ENCODE results near the gene TRAF3. TPM values are rescaled to one million over a fixed set of nuclear protein-coding genes. Genes with fewer than 3 reads are reported as not detected.
A peak's percentile ranks its signal among the peaks of the same experiment; 100 is the strongest.

Gene TRAF3, protein sequence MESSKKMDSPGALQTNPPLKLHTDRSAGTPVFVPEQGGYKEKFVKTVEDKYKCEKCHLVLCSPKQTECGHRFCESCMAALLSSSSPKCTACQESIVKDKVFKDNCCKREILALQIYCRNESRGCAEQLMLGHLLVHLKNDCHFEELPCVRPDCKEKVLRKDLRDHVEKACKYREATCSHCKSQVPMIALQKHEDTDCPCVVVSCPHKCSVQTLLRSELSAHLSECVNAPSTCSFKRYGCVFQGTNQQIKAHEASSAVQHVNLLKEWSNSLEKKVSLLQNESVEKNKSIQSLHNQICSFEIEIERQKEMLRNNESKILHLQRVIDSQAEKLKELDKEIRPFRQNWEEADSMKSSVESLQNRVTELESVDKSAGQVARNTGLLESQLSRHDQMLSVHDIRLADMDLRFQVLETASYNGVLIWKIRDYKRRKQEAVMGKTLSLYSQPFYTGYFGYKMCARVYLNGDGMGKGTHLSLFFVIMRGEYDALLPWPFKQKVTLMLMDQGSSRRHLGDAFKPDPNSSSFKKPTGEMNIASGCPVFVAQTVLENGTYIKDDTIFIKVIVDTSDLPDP
- 10 to 100 TPM; 61.6 to 62.0 TPM for total RNA-seq
- polyA plus RNA-seq = 16.3 TPM

DNA sequence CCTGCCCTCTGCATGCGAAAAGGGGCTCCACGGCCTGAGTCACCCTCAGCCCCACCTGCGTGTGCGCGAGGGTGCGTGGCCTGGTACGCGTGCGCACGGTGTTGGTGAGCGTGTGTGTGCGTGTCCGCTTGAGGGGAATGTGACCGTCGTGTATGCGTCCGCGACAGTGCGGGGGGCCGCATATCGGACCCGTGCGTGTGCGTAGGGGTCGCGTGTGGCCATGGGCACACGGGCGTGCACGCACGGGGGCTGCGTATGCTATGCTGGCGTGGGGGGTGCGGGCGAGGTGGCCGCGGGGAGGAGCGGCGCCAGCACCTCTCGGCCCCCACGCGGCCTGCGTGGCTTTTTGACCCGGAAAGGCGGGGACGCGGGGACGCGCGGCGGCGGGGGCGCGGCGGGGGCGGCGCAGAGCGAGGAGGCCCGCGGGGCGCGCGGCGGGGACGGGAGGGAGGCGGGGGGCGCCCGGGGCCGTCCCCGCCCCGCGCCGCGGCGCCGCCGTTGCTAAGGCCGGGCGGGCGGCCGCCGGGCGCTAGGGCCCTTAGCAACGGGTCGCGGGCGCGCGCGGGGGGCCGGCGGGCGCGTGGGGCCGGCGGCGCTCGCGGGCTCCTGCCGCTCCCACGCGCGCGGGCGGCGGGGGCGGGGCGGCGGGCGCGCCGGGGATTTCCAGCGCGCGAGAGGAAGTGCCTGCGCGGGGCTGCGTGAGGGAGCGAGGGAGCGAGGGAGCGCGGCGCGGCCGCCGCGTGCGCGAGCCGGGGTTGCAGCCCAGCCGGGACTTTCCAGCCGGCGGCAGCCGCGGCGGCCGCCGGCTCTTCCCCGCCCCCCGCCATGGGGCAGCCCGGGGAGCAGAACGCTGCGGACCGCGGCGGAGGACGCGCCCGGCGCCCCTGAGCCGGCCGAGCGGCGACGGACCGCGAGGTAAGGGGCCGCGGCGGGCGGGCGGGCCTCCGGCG, at the start of gene TRAF3:
Gene TRAF3, plus strand, starts transcription at position 689 of the 950 bp plus-strand sequence. CDS start 92,753 bp downstream, outside the sequence.
- H3K9me3 Mint-ChIP-seq = peaks cover 0 to 3% (median 0%) of the 10 kb centered on the region in 5 donors
- peak within 1 kb of the TSS; percentile 92 to 97 (median 97) for H3K27ac Mint-ChIP-seq
- H3K4me3 Mint-ChIP-seq = peak within 1 kb of the TSS; percentile 86 to 94 (median 91)
- Histone ChIP-seq H3K4me1 (ENCODE audit: insufficient read depth, low read length) (peaks cover 47% of the 10 kb centered on the region), H3K4me3 (ENCODE audit: low read length) (peak within 1 kb of the TSS; percentile 78), H3K27ac (ENCODE audit: low read depth, low read length) (peak within 1 kb of the TSS; percentile 73), H3K9me3 (ENCODE audit: low read length) (no peaks in the 10 kb centered on the region), H3K27me3 (ENCODE audit: insufficient read depth, low read length, poor library complexity, severe bottlenecking) (no peaks in the 10 kb centered on the region), H3K36me3 (ENCODE audit: insufficient read depth, low read length) (no peaks in the 10 kb centered on the region)
- ChIA-PET CTCF (no interaction called here), POLR2A (no interaction called here)
- peak; percentile 84 to 92 (median 88) for DNase-seq
- peaks cover 0 to 16% (median 0%) of the 10 kb centered on the region in 3 donors for H3K36me3 Mint-ChIP-seq
- peaks cover 39 to 60% (median 39%) of the 10 kb centered on the region in 3 donors for H3K4me1 Mint-ChIP-seq
- H3K27me3 Mint-ChIP-seq = no peaks in the 10 kb centered on the region

GRCh38 chr14:102728501-102728900, 48.7 kb upstream of the TRAF3 start:
- Mint-ChIP-seq H3K27ac (no peak overlapping the region), H3K9me3 (no peaks in the 10 kb centered on the region), H3K4me3 (no peak overlapping the region), H3K4me1 (no peaks in the 10 kb centered on the region), H3K27me3 (peaks cover 0 to 1% of the 10 kb centered on the region in 2 donors), H3K36me3 (peaks cover 14 to 76% (median 29%) of the 10 kb centered on the region in 3 donors)
- ChIA-PET POLR2A (interaction anchor here (0.5 kb wide), 1 partner anchor 53 kb away, joined by 3 read pairs; no protein-coding TSS in a partner anchor), CTCF (interaction anchor here (1.5 kb wide), 1 partner anchor 11 kb away, joined by 3 read pairs; no protein-coding TSS in a partner anchor)
- H3K27me3 ChIP-seq (ENCODE audit: insufficient read depth, low read length, poor library complexity, severe bottlenecking) = no peaks in the 10 kb centered on the region
- H3K4me3 ChIP-seq (ENCODE audit: low read length) = no peak overlapping the region
- H3K9me3 ChIP-seq (ENCODE audit: low read length) = no peaks in the 10 kb centered on the region
- no peaks in the 10 kb centered on the region for H3K4me1 ChIP-seq (ENCODE audit: insufficient read depth, low read length)
- H3K27ac ChIP-seq (ENCODE audit: low read depth, low read length) = no peak overlapping the region
- peaks cover 8% of the 10 kb centered on the region for H3K36me3 ChIP-seq (ENCODE audit: insufficient read depth, low read length)
- no peak for DNase-seq

- CTCF ChIA-PET = interaction anchor here (1.5 kb wide), 1 partner anchor 10 kb away, joined by 3 read pairs; no protein-coding TSS in a partner anchor
- Histone ChIP-seq H3K4me3 (ENCODE audit: low read length) (no peak overlapping the region), H3K36me3 (ENCODE audit: insufficient read depth, low read length) (peaks cover 8% of the 10 kb centered on the region), H3K9me3 (ENCODE audit: low read length) (no peaks in the 10 kb centered on the region), H3K27ac (ENCODE audit: low read depth, low read length) (no peak overlapping the region), H3K27me3 (ENCODE audit: insufficient read depth, low read length, poor library complexity, severe bottlenecking) (no peaks in the 10 kb centered on the region), H3K4me1 (ENCODE audit: insufficient read depth, low read length) (no peaks in the 10 kb centered on the region)
- Mint-ChIP-seq H3K4me1 (no peaks in the 10 kb centered on the region), H3K36me3 (peaks cover 8 to 70% (median 27%) of the 10 kb centered on the region in 3 donors), H3K9me3 (no peaks in the 10 kb centered on the region), H3K27me3 (peaks cover 0 to 1% of the 10 kb centered on the region in 2 donors), H3K27ac (no peak overlapping the region), H3K4me3 (no peak overlapping the region)
- POLR2A ChIA-PET = no interaction called here
- no peak for DNase-seq
These were observed 48.0 kb upstream of the TRAF3 start for GRCh38 chr14:102729268-102729667.

DNA sequence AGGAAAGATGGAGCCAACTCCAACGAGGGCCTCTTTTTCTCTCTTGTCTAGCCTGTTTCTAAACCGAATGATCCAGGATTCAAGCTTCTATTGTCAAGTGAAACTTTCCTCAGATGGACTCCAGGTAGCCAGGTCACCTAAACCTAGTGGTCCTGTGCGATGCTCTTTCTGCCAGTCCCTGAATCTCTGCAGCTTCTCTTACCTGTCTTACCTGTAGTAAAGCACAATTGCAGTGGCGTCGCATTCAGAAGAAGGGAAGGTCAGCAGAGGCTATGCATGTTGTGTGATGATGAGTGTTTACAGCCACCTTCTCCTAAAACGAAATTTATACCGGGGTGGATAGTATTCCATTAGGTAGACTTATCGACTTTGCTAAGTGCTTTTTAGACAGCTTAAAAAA, 47.4 kb upstream of the TRAF3 start:
- ChIA-PET CTCF (interaction anchor here (1.5 kb wide), 1 partner anchor 9 kb away, joined by 3 read pairs; no protein-coding TSS in a partner anchor), POLR2A (no interaction called here)
- Histone ChIP-seq H3K36me3 (ENCODE audit: insufficient read depth, low read length) (peaks cover 8% of the 10 kb centered on the region), H3K4me1 (ENCODE audit: insufficient read depth, low read length) (no peaks in the 10 kb centered on the region), H3K4me3 (ENCODE audit: low read length) (no peak overlapping the region), H3K27ac (ENCODE audit: low read depth, low read length) (no peak overlapping the region), H3K9me3 (ENCODE audit: low read length) (no peaks in the 10 kb centered on the region), H3K27me3 (ENCODE audit: insufficient read depth, low read length, poor library complexity, severe bottlenecking) (no peaks in the 10 kb centered on the region)
- peaks cover 5 to 66% (median 26%) of the 10 kb centered on the region in 3 donors for H3K36me3 Mint-ChIP-seq
- no peak overlapping the region for H3K27ac Mint-ChIP-seq
- DNase-seq = no peak
- no peaks in the 10 kb centered on the region for H3K4me1 Mint-ChIP-seq
- no peak overlapping the region for H3K4me3 Mint-ChIP-seq
- peaks cover 0 to 1% of the 10 kb centered on the region in 2 donors for H3K27me3 Mint-ChIP-seq
- H3K9me3 Mint-ChIP-seq = no peaks in the 10 kb centered on the region

DNA sequence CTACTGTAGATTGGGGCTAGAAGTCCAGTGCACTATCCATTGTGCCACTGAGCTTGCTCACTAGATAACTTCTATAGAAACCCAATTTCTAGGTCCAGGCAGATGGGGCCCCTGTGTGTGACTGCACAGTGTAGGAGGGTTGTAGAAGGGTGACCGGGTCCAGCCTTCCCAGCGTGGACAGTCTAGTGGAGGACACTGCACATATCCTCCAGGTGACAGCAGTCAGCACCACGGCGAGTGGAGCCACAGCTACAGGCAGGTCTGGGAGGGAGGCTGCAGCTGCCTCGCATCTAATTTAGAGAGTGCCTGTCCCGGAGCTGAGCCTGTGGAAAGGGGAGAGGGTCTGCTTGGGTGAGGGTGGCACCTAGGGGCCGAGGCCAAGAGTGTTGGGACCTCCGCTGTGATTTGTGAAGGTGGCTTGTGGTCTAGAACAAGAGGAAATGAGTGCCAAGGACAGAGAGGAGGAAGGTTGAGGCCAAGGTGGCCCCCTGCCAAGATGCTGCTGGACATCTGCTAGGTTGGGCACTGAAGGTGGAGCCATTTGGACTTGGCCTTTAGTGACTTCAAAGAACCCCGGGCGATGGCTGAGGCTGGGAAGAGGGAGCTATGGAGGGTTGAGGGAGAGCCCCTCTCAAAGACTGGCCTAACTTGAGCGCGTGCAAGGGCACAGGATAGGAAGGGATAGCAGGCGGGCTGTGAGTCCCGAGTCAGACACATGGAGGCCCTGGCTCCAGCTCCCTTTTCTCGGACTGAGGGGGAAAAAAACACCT, 46.0 kb upstream of the TRAF3 start:
- H3K9me3 ChIP-seq (ENCODE audit: low read length) = no peaks in the 10 kb centered on the region
- H3K27me3 ChIP-seq (ENCODE audit: insufficient read depth, low read length, poor library complexity, severe bottlenecking) = no peaks in the 10 kb centered on the region
- no peaks in the 10 kb centered on the region for H3K4me1 ChIP-seq (ENCODE audit: insufficient read depth, low read length)
- no peak for DNase-seq
- H3K27me3 Mint-ChIP-seq = peaks cover 0 to 1% of the 10 kb centered on the region in 2 donors
- no peak overlapping the region for H3K27ac ChIP-seq (ENCODE audit: low read depth, low read length)
- H3K4me3 Mint-ChIP-seq = no peak overlapping the region
- no peaks in the 10 kb centered on the region for H3K9me3 Mint-ChIP-seq
- no peak overlapping the region for H3K4me3 ChIP-seq (ENCODE audit: low read length)
- ChIA-PET POLR2A (no interaction called here), CTCF (no interaction called here)
- peaks cover 0 to 55% (median 22%) of the 10 kb centered on the region in 3 donors for H3K36me3 Mint-ChIP-seq
- no peaks in the 10 kb centered on the region for H3K4me1 Mint-ChIP-seq
- H3K36me3 ChIP-seq (ENCODE audit: insufficient read depth, low read length) = peaks cover 8% of the 10 kb centered on the region
- peak overlapping the region in 3 of 8 donors; percentile 17 to 42 (median 33) for H3K27ac Mint-ChIP-seq

DNA sequence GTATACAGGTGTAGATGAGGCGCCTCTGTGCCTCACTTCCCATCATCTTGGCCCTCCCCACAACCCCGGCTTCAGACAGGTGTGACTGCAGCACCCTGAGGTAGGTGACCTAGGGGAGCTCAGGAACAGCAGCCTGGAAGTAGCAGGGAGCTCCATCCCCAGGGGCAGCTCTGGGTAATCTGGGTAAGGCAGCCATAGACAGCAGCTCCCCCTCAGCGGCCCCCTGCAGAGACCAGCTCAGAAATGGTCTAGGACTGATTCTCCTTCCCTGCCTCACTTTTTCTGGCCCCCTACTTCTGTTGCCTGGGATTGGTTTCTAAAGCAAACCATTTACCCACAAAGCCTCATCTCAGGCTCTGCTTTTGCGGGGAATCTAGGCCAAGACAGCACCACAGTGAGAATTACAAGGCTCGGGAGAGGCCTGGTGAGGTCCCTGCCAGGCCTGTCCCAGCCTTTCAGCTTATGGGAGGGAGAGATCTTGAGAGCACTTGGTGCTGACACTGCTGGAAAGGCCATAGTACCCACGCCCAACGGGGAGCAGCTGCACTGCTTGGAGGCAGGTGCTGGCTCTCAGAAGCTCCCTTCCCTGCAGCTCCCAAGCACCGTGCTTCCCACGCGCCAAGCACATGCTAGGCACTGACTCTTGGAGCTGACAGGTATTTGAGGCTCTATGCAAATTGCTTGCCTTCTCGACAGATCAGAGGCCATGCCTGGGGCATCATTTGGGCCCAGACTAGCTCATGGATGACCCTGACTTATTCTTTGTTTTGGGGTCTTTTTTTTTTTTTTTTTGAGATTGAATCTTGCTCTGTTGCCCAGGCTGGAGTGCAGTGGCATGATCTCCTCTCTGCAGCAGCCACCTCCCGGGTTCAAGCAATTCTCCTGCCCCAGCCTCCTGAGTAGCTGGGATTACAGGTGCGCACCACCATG, 45.1 kb upstream of the TRAF3 start:
- no peak for DNase-seq
- no peak overlapping the region for H3K4me3 Mint-ChIP-seq
- CTCF ChIA-PET = no interaction called here
- H3K27me3 ChIP-seq (ENCODE audit: insufficient read depth, low read length, poor library complexity, severe bottlenecking) = no peaks in the 10 kb centered on the region
- no peaks in the 10 kb centered on the region for H3K4me1 Mint-ChIP-seq
- no peaks in the 10 kb centered on the region for H3K27me3 Mint-ChIP-seq
- H3K27ac Mint-ChIP-seq = peak overlapping the region in 1 of 8 donors; percentile 14
- POLR2A ChIA-PET = interaction anchor here (0.7 kb wide), 1 partner anchor 37 kb away, joined by 6 read pairs; no protein-coding TSS in a partner anchor
- no peak overlapping the region for H3K27ac ChIP-seq (ENCODE audit: low read depth, low read length)
- no peak overlapping the region for H3K4me3 ChIP-seq (ENCODE audit: low read length)
- H3K9me3 ChIP-seq (ENCODE audit: low read length) = no peaks in the 10 kb centered on the region
- H3K36me3 ChIP-seq (ENCODE audit: insufficient read depth, low read length) = peaks cover 8% of the 10 kb centered on the region
- H3K9me3 Mint-ChIP-seq = no peaks in the 10 kb centered on the region
- no peaks in the 10 kb centered on the region for H3K4me1 ChIP-seq (ENCODE audit: insufficient read depth, low read length)
- peaks cover 0 to 49% (median 18%) of the 10 kb centered on the region in 3 donors for H3K36me3 Mint-ChIP-seq

Data from CD8-positive, alpha-beta memory T cell (primary cell).